CD4-positive, CD25-positive, alpha-beta regulatory T cell (primary cell): ENCODE measurements around the gene GALC. TPM values are rescaled to one million over a fixed set of nuclear protein-coding genes. Genes with fewer than 3 reads are reported as not detected.

Experiments used
- ATAC-seq, 2 donors: fragments of 150-1000 bp; cut with Tn5 transposase; one replicate each; pipeline ENCODE4 v1.10.0; 2021; ENCODE audit warnings: low read depth in 2 of 2, moderate number of reproducible peaks in 2 of 2, moderate library complexity in 1 of 2
- DNase-seq, 3 donors: peaks; one replicate each; pipeline versions ENCODE4 v3.0.0 to v3.0.0-alpha.2; 2012 to 2022; ENCODE audit warnings: mixed read lengths in 1 of 3
- H3K27ac ChIP-seq: one replicate; pipeline ENCODE4 v1.7.0; 2013; ENCODE audit warnings: mild to moderate bottlenecking, low read length; ENCODE audit not compliant: insufficient read depth, poor library complexity, severe bottlenecking
- H3K27me3 ChIP-seq: one replicate; pipeline ENCODE4 v1.7.0; 2013; ENCODE audit warnings: low read length; ENCODE audit not compliant: control insufficient read depth, insufficient read depth
- H3K36me3 ChIP-seq: one replicate; pipeline ENCODE4 v1.7.0; 2013; ENCODE audit warnings: mild to moderate bottlenecking, low read length, moderate library complexity; ENCODE audit not compliant: control insufficient read depth, insufficient read depth
- H3K4me1 ChIP-seq: 2 replicates; pipeline ENCODE4 v1.7.0; 2013; ENCODE audit warnings: mild to moderate bottlenecking, low read length; ENCODE audit not compliant: insufficient read depth, control insufficient read depth, poor library complexity, severe bottlenecking
- H3K4me3 ChIP-seq: one replicate; pipeline ENCODE4 v1.7.0; 2013; ENCODE audit warnings: low read depth, mild to moderate bottlenecking, low read length, moderate library complexity
- H3K9me3 ChIP-seq, 2 experiments: 1 replicate in 1 of 2; 2 replicates in 1 of 2; pipeline ENCODE4 v1.7.0; 2013; ENCODE audit warnings: low read length in 2 of 2, mild to moderate bottlenecking in 1 of 2, moderate library complexity in 1 of 2; ENCODE audit not compliant: control insufficient read depth in 2 of 2
- H3K27ac Mint-ChIP-seq, 3 donors: one replicate each; pipeline ENCODE4 v1.8.0; 2020 to 2022; ENCODE audit warnings: mild to moderate bottlenecking in 3 of 3, mixed read lengths in 3 of 3, moderate library complexity in 2 of 3
- H3K27me3 Mint-ChIP-seq: one replicate; pipeline ENCODE4 v1.8.0; 2022; ENCODE audit warnings: mild to moderate bottlenecking, mixed read lengths
- H3K36me3 Mint-ChIP-seq: one replicate; pipeline ENCODE4 v1.8.0; 2020; ENCODE audit warnings: mixed read lengths
- H3K4me1 Mint-ChIP-seq, 4 donors: one replicate each; pipeline ENCODE4 v1.8.0; 2020 to 2022; ENCODE audit warnings: mixed read lengths in 4 of 4, mild to moderate bottlenecking in 1 of 4
- H3K4me3 Mint-ChIP-seq, 4 donors: one replicate each; pipeline ENCODE4 v1.8.0; 2020 to 2022; ENCODE audit warnings: mild to moderate bottlenecking in 4 of 4, mixed read lengths in 4 of 4, moderate library complexity in 3 of 4
- H3K9me3 Mint-ChIP-seq, 7 donors: one replicate each; pipeline ENCODE4 v1.8.0; 2020 to 2022; ENCODE audit warnings: mixed read lengths in 7 of 7, mild to moderate bottlenecking in 3 of 7, moderate library complexity in 2 of 7
- polyA plus RNA-seq, 4 donors: library from polyadenylated mRNA; unstranded; fragments of 300-500 nt; fragmentation: Illumina TruSeq; gene quantifications; one replicate each; pipeline ENCODE4 v1.2.3, GENCODE V29; 2021
- total RNA-seq: library from RNA; stranded (reverse); gene quantifications from one replicate; pipeline ENCODE4 v1.2.3, GENCODE V29; 2022

GALC gene
- 17.5 TPM for total RNA-seq
- 10 to 100 TPM; 10.6 to 14.0 (median 12.6) TPM for polyA plus RNA-seq

DNA sequence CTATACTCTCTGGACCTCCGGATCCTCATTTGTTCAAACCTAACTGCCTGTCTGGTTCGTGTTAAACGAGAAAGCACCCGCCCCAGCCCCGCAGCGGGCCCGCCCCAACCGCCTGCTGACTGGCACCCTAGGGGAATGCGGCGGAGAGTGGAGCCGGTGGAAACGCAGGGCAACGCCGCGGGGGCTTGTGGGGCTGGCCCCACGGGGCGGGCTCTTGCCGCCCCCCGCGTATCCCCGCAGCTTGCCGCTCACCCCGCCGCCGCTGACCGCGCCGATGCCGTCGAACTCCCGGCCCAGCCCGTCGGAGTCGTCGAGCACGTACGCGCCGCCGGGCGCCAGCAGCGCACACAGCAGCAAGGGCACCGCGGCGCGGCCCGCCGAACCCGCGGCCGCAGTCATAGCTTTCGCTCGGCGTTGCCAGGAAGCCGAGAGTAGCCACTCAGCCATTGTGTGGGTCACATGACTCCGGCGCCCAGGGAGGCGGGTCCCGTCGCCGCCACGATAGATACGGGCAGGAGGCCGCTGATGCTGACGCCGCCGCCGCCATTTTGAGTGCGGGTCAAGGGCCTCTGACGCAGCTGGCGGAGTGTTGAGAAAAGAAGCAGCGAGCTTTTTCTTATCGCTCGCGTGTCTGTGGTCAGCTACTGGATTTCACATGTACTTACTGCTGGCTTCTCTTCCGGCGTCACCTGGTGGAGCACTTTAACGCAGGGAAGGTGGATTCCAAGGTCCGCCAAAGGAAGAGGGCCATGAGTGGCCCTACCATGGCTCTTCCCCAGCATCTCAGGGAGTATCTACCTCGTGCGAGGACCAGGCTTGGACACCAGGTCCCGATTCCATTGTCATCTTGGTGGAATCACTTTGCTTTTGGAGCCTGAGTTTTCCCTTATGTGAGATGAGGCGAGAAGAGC lies at the start of gene GALC:
TSS of gene GALC (minus strand) at position 465 of the 911 bp plus-strand sequence. CDS start at position 447, 18 bp downstream.
- Mint-ChIP-seq H3K27me3 (no peaks in the 10 kb centered on the region), H3K9me3 (no peaks in the 10 kb centered on the region), H3K36me3 (no peaks in the 10 kb centered on the region), H3K27ac (peak within 1 kb of the TSS; percentile 99), H3K4me3 (peak within 1 kb of the TSS; percentile 91 to 98 (median 96)), H3K4me1 (peaks cover 46 to 73% (median 59%) of the 10 kb centered on the region in 4 donors)
- H3K27me3 ChIP-seq, result no peaks in the 10 kb centered on the region
- no peaks in the 10 kb centered on the region for H3K9me3 ChIP-seq
- no peaks in the 10 kb centered on the region for H3K36me3 ChIP-seq
- ATAC-seq (peak; percentile 89), DNase-seq (peak; percentile 93 to 96 (median 94))
- peak within 1 kb of the TSS; percentile 90 for H3K4me3 ChIP-seq
- peaks cover 22% of the 10 kb centered on the region for H3K4me1 ChIP-seq
- peak within 1 kb of the TSS; percentile 97 for H3K27ac ChIP-seq

- ATAC-seq (no peak), DNase-seq (no peak)
- H3K4me3 ChIP-seq, result no peak overlapping the region
- H3K4me1 Mint-ChIP-seq, result peaks cover 5 to 24% (median 16%) of the 10 kb centered on the region in 4 donors
- no peaks in the 10 kb centered on the region for H3K27me3 Mint-ChIP-seq
- no peak overlapping the region for H3K4me3 Mint-ChIP-seq
- no peak overlapping the region for H3K27ac Mint-ChIP-seq
- no peaks in the 10 kb centered on the region for H3K9me3 ChIP-seq
- no peak overlapping the region for H3K27ac ChIP-seq
- no peaks in the 10 kb centered on the region for H3K27me3 ChIP-seq
- H3K4me1 ChIP-seq, result peaks cover 5% of the 10 kb centered on the region
- no peaks in the 10 kb centered on the region for H3K9me3 Mint-ChIP-seq
- no peaks in the 10 kb centered on the region for H3K36me3 ChIP-seq
- H3K36me3 Mint-ChIP-seq, result peaks cover 6% of the 10 kb centered on the region
Measured at GRCh38 chr14:88040146-88040545, 47.2 kb upstream of the GALC start.

DNA sequence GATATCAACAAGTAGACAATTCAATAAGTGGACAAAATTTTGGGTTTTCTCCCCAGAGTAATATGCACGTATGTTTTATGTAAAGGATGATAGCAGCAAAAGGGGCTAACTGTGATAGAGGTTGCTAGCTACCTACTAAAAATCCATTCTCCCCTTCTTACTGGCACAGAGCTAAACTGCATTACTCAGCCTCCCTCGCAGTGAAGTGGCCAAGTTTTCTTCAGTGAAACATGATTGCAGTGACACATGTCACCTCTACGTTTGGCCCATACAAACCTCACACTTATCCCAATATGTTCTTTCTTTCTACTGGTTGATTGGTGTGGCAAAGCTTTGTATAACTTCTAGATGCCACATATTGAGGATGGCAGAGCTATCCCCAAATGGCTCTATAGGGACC lies 46.2 kb upstream of the GALC start:
- peaks cover 2 to 18% (median 12%) of the 10 kb centered on the region in 4 donors for H3K4me1 Mint-ChIP-seq
- Histone ChIP-seq H3K9me3 (no peaks in the 10 kb centered on the region), H3K27me3 (no peaks in the 10 kb centered on the region)

GRCh38 chr14:88037325-88037724 lies 44.3 kb upstream of the GALC start:
- Histone ChIP-seq H3K27me3 (no peaks in the 10 kb centered on the region), H3K27ac (no peak overlapping the region), H3K4me1 (no peaks in the 10 kb centered on the region), H3K9me3 (no peaks in the 10 kb centered on the region), H3K36me3 (no peaks in the 10 kb centered on the region), H3K4me3 (no peak overlapping the region)
- ATAC-seq (no peak), DNase-seq (no peak)
- H3K4me3 Mint-ChIP-seq, result no peak overlapping the region
- peaks cover 0 to 5% (median 0%) of the 10 kb centered on the region in 7 donors for H3K9me3 Mint-ChIP-seq
- no peaks in the 10 kb centered on the region for H3K27me3 Mint-ChIP-seq
- H3K4me1 Mint-ChIP-seq, result peaks cover 0 to 16% (median 12%) of the 10 kb centered on the region in 4 donors
- H3K36me3 Mint-ChIP-seq, result peaks cover 6% of the 10 kb centered on the region
- no peak overlapping the region for H3K27ac Mint-ChIP-seq

More for the DNA sequence above, 46.2 kb upstream of the GALC start:
- Mint-ChIP-seq H3K9me3 (peaks cover 0 to 1% (median 0%) of the 10 kb centered on the region in 7 donors), H3K36me3 (peaks cover 6% of the 10 kb centered on the region), H3K27ac (no peak overlapping the region), H3K4me3 (no peak overlapping the region), H3K27me3 (no peaks in the 10 kb centered on the region)
- Histone ChIP-seq H3K4me1 (peaks cover under 1% of the 10 kb centered on the region), H3K27ac (no peak overlapping the region), H3K4me3 (no peak overlapping the region), H3K36me3 (no peaks in the 10 kb centered on the region)
- DNase-seq, result no peak
- ATAC-seq, result no peak

- no peak overlapping the region for H3K27ac Mint-ChIP-seq
Measured at GRCh38 chr14:88036422-88036821, 43.4 kb upstream of the GALC start.

GRCh38 chr14:88034076-88034475 lies 41.1 kb upstream of the GALC start:
- Histone ChIP-seq H3K9me3 (no peaks in the 10 kb centered on the region), H3K4me1 (peaks cover 9% of the 10 kb centered on the region), H3K36me3 (no peaks in the 10 kb centered on the region), H3K27me3 (no peaks in the 10 kb centered on the region), H3K4me3 (no peak overlapping the region), H3K27ac (no peak overlapping the region)
- Mint-ChIP-seq H3K9me3 (peaks cover 0 to 7% (median 0%) of the 10 kb centered on the region in 7 donors), H3K36me3 (peaks cover 6% of the 10 kb centered on the region), H3K4me1 (peaks cover 16 to 36% (median 25%) of the 10 kb centered on the region in 4 donors), H3K27me3 (no peaks in the 10 kb centered on the region), H3K27ac (peak overlapping the region in 1 of 3 donors; percentile 17), H3K4me3 (no peak overlapping the region)
- DNase-seq (no peak), ATAC-seq (no peak)

More at GRCh38 chr14:88036422-88036821, 43.4 kb upstream of the GALC start:
- Histone ChIP-seq H3K27ac (no peak overlapping the region), H3K36me3 (no peaks in the 10 kb centered on the region), H3K4me3 (no peak overlapping the region), H3K27me3 (no peaks in the 10 kb centered on the region), H3K9me3 (no peaks in the 10 kb centered on the region), H3K4me1 (no peaks in the 10 kb centered on the region)
- Mint-ChIP-seq H3K36me3 (peaks cover 6% of the 10 kb centered on the region), H3K4me1 (peaks cover 0 to 19% (median 12%) of the 10 kb centered on the region in 4 donors), H3K27me3 (no peaks in the 10 kb centered on the region), H3K9me3 (peaks cover 0 to 6% (median 0%) of the 10 kb centered on the region in 7 donors), H3K4me3 (no peak overlapping the region)
- DNase-seq, result no peak
- ATAC-seq, result no peak

DNA sequence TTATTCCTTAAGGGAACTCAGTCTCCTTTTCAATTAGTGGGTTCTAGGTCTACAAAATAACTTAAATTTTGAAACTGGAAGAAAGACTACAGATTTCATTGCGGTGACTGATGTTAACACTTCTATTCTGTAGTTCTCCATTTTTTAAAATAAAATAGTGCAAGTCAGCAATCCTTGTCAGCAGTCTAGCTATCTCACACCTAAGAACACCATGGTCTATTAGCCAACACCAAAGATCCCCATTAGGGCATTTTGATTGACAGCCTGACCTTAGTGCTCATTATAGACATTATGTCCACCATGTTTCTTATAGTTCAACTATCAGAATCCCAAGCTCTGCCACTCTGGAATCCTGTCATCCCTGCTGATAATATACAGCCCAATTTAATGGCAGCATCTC lies 39.4 kb upstream of the GALC start:
- no peak for DNase-seq
- Histone ChIP-seq H3K4me1 (peaks cover 15% of the 10 kb centered on the region), H3K4me3 (no peak overlapping the region), H3K27ac (no peak overlapping the region), H3K9me3 (no peaks in the 10 kb centered on the region), H3K36me3 (no peaks in the 10 kb centered on the region), H3K27me3 (no peaks in the 10 kb centered on the region)
- peaks cover 0 to 7% (median 0%) of the 10 kb centered on the region in 7 donors for H3K9me3 Mint-ChIP-seq
- H3K4me1 Mint-ChIP-seq, result peaks cover 11 to 34% (median 23%) of the 10 kb centered on the region in 4 donors
- no peaks in the 10 kb centered on the region for H3K27me3 Mint-ChIP-seq
- ATAC-seq, result no peak
- H3K4me3 Mint-ChIP-seq, result no peak overlapping the region
- H3K27ac Mint-ChIP-seq, result no peak overlapping the region
- peaks cover 6% of the 10 kb centered on the region for H3K36me3 Mint-ChIP-seq
